HG03159 (cell line): ENCODE data around the gene UBE2B.
"Not testable (repeated sequence)": the region's sequence is repeated elsewhere in the genome, so short reads cannot be mapped to it uniquely, and the experiment has no call there.

Source experiments
- ATAC-seq: cut with Tn5 transposase; IDR thresholded peaks from one replicate; pipeline ENCODE4 v1.9.1; 2021; ENCODE audit warnings: mild to moderate bottlenecking, moderate library complexity; ENCODE audit not compliant: unreplicated experiment

The UBE2B gene

GRCh38 chr5:134370871-134371833 lies at the start of gene UBE2B:
TSS of gene UBE2B (plus strand) at chr5:134371569. CDS start at chr5:134371596, 27 bp downstream.
- peak; percentile 74 for ATAC-seq

- ATAC-seq = no peak
Observed at GRCh38 chr5:134327327-134327726, 44.0 kb upstream of the UBE2B start.

GRCh38 chr5:134328619-134329018 lies 42.8 kb upstream of the UBE2B start:
- no peak for ATAC-seq

GRCh38 chr5:134336833-134337232 lies 34.5 kb upstream of the UBE2B start:
- not testable (repeated sequence) for ATAC-seq

- not testable (repeated sequence) for ATAC-seq
Observed at GRCh38 chr5:134343500-134343899, 27.9 kb upstream of the UBE2B start.

- not testable (repeated sequence) for ATAC-seq
Observed at GRCh38 chr5:134345476-134345875, 25.9 kb upstream of the UBE2B start.

GRCh38 chr5:134345996-134346395 lies 25.4 kb upstream of the UBE2B start:
- no peak for ATAC-seq

GRCh38 chr5:134349463-134349862 lies 21.9 kb upstream of the UBE2B start:
- ATAC-seq = no peak

- no peak for ATAC-seq
Observed at GRCh38 chr5:134355681-134356080, 15.7 kb upstream of the UBE2B start.

- ATAC-seq = no peak
Observed at GRCh38 chr5:134365604-134366003, 5.8 kb upstream of the UBE2B start.

- ATAC-seq = peak; percentile 4
Observed at GRCh38 chr5:134370311-134370870, 978 bp upstream of the UBE2B start.

- no peak for ATAC-seq
Observed at GRCh38 chr5:134371834-134372340, 518 bp downstream of the UBE2B start.

GRCh38 chr5:134373633-134374032 lies 2.3 kb downstream of the UBE2B start:
- not testable (repeated sequence) for ATAC-seq

- no peak for ATAC-seq
Observed at GRCh38 chr5:134374232-134374631, 2.9 kb downstream of the UBE2B start.

GRCh38 chr5:134380346-134380745 lies 9.0 kb downstream of the UBE2B start:
- no peak for ATAC-seq

- ATAC-seq = not testable (repeated sequence)
Observed at GRCh38 chr5:134382204-134382603, 10.8 kb downstream of the UBE2B start.

GRCh38 chr5:134383980-134384697 lies 12.8 kb downstream of the UBE2B start:
- ATAC-seq = no peak

GRCh38 chr5:134387443-134387842 lies 16.1 kb downstream of the UBE2B start:
- no peak for ATAC-seq

- no peak for ATAC-seq
Observed at GRCh38 chr5:134392301-134392700, 20.9 kb downstream of the UBE2B start.

- ATAC-seq = no peak
Observed at GRCh38 chr5:134394932-134395331, 23.6 kb downstream of the UBE2B start.

GRCh38 chr5:134396274-134396673 lies 24.9 kb downstream of the UBE2B start:
- no peak for ATAC-seq
